NCI-H1436 treated with DMSO at 0.1 percent for 48 hours (cell line): ENCODE measurements around the gene MACC1.
"Not testable (repeated sequence)": the region's sequence is repeated elsewhere in the genome, so short reads cannot be mapped to it uniquely, and the experiment has no call there.

Experiments
- DNase-seq: peaks from one replicate; lab custom pipeline; 2025; lab: John Stamatoyannopoulos, UW

Gene MACC1

GRCh38 chr7:20207811-20208210, 9.4 kb downstream of the MACC1 start:
- DNase-seq = not testable (repeated sequence)

GRCh38 chr7:20206104-20206896, 10.9 kb downstream of the MACC1 start:
- DNase-seq = no peak

GRCh38 chr7:20203316-20203715, 13.9 kb downstream of the MACC1 start:
- DNase-seq = no peak

GRCh38 chr7:20201380-20201779, 15.8 kb downstream of the MACC1 start:
- no peak for DNase-seq

GRCh38 chr7:20200971-20201370, 16.2 kb downstream of the MACC1 start:
- no peak for DNase-seq

GRCh38 chr7:20200361-20200760, 16.8 kb downstream of the MACC1 start:
- no peak for DNase-seq

- DNase-seq = peak; percentile 86
These were observed 18.0 kb downstream of the MACC1 start for GRCh38 chr7:20199015-20199737.

GRCh38 chr7:20198260-20198659, 18.9 kb downstream of the MACC1 start:
- DNase-seq = no peak

- no peak for DNase-seq
These were observed 19.3 kb downstream of the MACC1 start for GRCh38 chr7:20197837-20198236.

- DNase-seq = no peak
These were observed 19.9 kb downstream of the MACC1 start for GRCh38 chr7:20197125-20197748.

- no peak for DNase-seq
These were observed 22.7 kb downstream of the MACC1 start for GRCh38 chr7:20194343-20194995.

- no peak for DNase-seq
These were observed 23.3 kb downstream of the MACC1 start for GRCh38 chr7:20193873-20194272.

- DNase-seq = no peak
These were observed 23.9 kb downstream of the MACC1 start for GRCh38 chr7:20193242-20193777.

- DNase-seq = no peak
These were observed 25.8 kb downstream of the MACC1 start for GRCh38 chr7:20191391-20191869.

- peak; percentile 22 for DNase-seq
These were observed 26.4 kb downstream of the MACC1 start for GRCh38 chr7:20190560-20191390.

GRCh38 chr7:20189852-20190251, 27.3 kb downstream of the MACC1 start:
- no peak for DNase-seq

- DNase-seq = no peak
These were observed 28.6 kb downstream of the MACC1 start for GRCh38 chr7:20188567-20188966.

- DNase-seq = not testable (repeated sequence)
These were observed 29.3 kb downstream of the MACC1 start for GRCh38 chr7:20187850-20188249.

GRCh38 chr7:20185988-20186387, 31.2 kb downstream of the MACC1 start:
- DNase-seq = no peak

- no peak for DNase-seq
These were observed 34.1 kb downstream of the MACC1 start for GRCh38 chr7:20183086-20183485.
